Globus pallidus (tissue), 1 donor: ENCODE results near the gene MAD2L2.

Experiments
- DNase-seq: peaks from one replicate; pipeline ENCODE4 v3.0.0-alpha.2; 2015; ENCODE audit warnings: low spot score

The MAD2L2 gene

GRCh38 chr1:11629184-11630016 is 51.5 kb downstream of the MAD2L2 start:
- no peak for DNase-seq

GRCh38 chr1:11628767-11629166 is 52.2 kb downstream of the MAD2L2 start:
- DNase-seq = no peak

GRCh38 chr1:11626551-11626950 is 54.4 kb downstream of the MAD2L2 start:
- no peak for DNase-seq
